ENCODE results near the gene SCN5A. TPM values are rescaled to one million over a fixed set of nuclear protein-coding genes. Genes with fewer than 3 reads are reported as not detected.

The SCN5A gene
- total RNA-seq, 1 donor from 2014 or later, result not detected

GRCh38 chr3:38556640-38557358, 92.7 kb downstream of the SCN5A start:
- ChIA-PET POLR2A (no interaction called here), CTCF (no interaction called here)
- intact Hi-C loops (cut with micrococcal nuclease), result no loop called here
- Mint-ChIP-seq H3K4me1 (no peaks in the 10 kb centered on the region), H3K27me3 (peaks cover 6% of the 10 kb centered on the region), H3K4me3 (no peak overlapping the region), H3K36me3 (ENCODE audit: low read depth) (no peaks in the 10 kb centered on the region), H3K9me3 (peaks cover 6% of the 10 kb centered on the region), H3K27ac (no peak overlapping the region)
- DNase-seq, result no peak
- ATAC-seq (ENCODE audit: low read depth), result no peak
- TF ChIP-seq CTCF (IDR thresholded peaks at IDR 0.05), result no peak

- DNase-seq (no peak), ATAC-seq (ENCODE audit: low read depth) (no peak)
- H3K27me3 Mint-ChIP-seq, result peaks cover 6% of the 10 kb centered on the region
- no peak overlapping the region for H3K4me3 Mint-ChIP-seq
- no peak overlapping the region for H3K27ac Mint-ChIP-seq
- H3K36me3 Mint-ChIP-seq (ENCODE audit: low read depth), result no peaks in the 10 kb centered on the region
- ChIA-PET POLR2A (no interaction called here), CTCF (no interaction called here)
- TF ChIP-seq CTCF (IDR thresholded peaks at IDR 0.05), result no peak
- no peaks in the 10 kb centered on the region for H3K4me1 Mint-ChIP-seq
- H3K9me3 Mint-ChIP-seq, result peaks cover 6% of the 10 kb centered on the region
- intact Hi-C loops (cut with micrococcal nuclease), result no loop called here
Observed at GRCh38 chr3:38555926-38556325, 93.6 kb downstream of the SCN5A start.

- H3K27me3 Mint-ChIP-seq, result peaks cover 6% of the 10 kb centered on the region
- H3K4me1 Mint-ChIP-seq, result no peaks in the 10 kb centered on the region
- H3K36me3 Mint-ChIP-seq (ENCODE audit: low read depth), result no peaks in the 10 kb centered on the region
- CTCF ChIA-PET, result no interaction called here
- peaks cover 6% of the 10 kb centered on the region for H3K9me3 Mint-ChIP-seq
- H3K4me3 Mint-ChIP-seq, result no peak overlapping the region
- no peak for TF ChIP-seq CTCF (IDR thresholded peaks at IDR 0.05)
- POLR2A ChIA-PET, result no interaction called here
- ATAC-seq (ENCODE audit: low read depth), result no peak
- intact Hi-C loops (cut with micrococcal nuclease), result no loop called here
- no peak overlapping the region for H3K27ac Mint-ChIP-seq
- no peak for DNase-seq
Observed at GRCh38 chr3:38555149-38555840, 94.2 kb downstream of the SCN5A start.

- Mint-ChIP-seq H3K4me1 (no peaks in the 10 kb centered on the region), H3K36me3 (ENCODE audit: low read depth) (no peaks in the 10 kb centered on the region), H3K27ac (no peak overlapping the region), H3K27me3 (peaks cover 4% of the 10 kb centered on the region), H3K9me3 (peaks cover 6% of the 10 kb centered on the region), H3K4me3 (no peak overlapping the region)
- no peak for ATAC-seq (ENCODE audit: low read depth)
- POLR2A ChIA-PET, result no interaction called here
- no peak for TF ChIP-seq CTCF (IDR thresholded peaks at IDR 0.05)
- CTCF ChIA-PET, result no interaction called here
- intact Hi-C loops (cut with micrococcal nuclease), result no loop called here
- no peak for DNase-seq
Observed at GRCh38 chr3:38554127-38554827, 95.2 kb downstream of the SCN5A start.

GRCh38 chr3:38553071-38553470, 96.4 kb downstream of the SCN5A start:
- no peak overlapping the region for H3K27ac Mint-ChIP-seq
- no peak overlapping the region for H3K4me3 Mint-ChIP-seq
- ATAC-seq (ENCODE audit: low read depth) (no peak), DNase-seq (no peak)
- CTCF ChIA-PET, result no interaction called here
- no peaks in the 10 kb centered on the region for H3K36me3 Mint-ChIP-seq (ENCODE audit: low read depth)
- POLR2A ChIA-PET, result no interaction called here
- H3K27me3 Mint-ChIP-seq, result peaks cover 4% of the 10 kb centered on the region
- H3K9me3 Mint-ChIP-seq, result peaks cover 6% of the 10 kb centered on the region
- no peak for TF ChIP-seq CTCF (IDR thresholded peaks at IDR 0.05)
- intact Hi-C loops (cut with micrococcal nuclease), result no loop called here
- no peaks in the 10 kb centered on the region for H3K4me1 Mint-ChIP-seq
